SK-N-SH (cell line): ENCODE results near the gene ZNF484. TPM values are rescaled to one million over a fixed set of nuclear protein-coding genes. Genes with fewer than 3 reads are reported as not detected.
"Not testable (repeated sequence)": the region's sequence is repeated elsewhere in the genome, so short reads cannot be mapped to it uniquely, and the experiment has no call there.

Experiments
- CTCF ChIA-PET: fragments of 300-600, 350-600 bp; formaldehyde crosslinking; extraction: SDS; loops from one replicate; lab custom pipeline; 2021; lab: Yijun Ruan, JAX
- POLR2A ChIA-PET: fragments of 350-600 bp; sonication (Branson Sonifier 250); formaldehyde crosslinking; extraction: SDS; loops from one replicate; lab custom pipeline; 2020; ENCODE audit warnings: antibody characterized with exemption, inconsistent platforms; lab: Yijun Ruan, JAX
- DNase-seq: peaks from one replicate; pipeline ENCODE4 v3.0.0; 2012
- H2AFZ ChIP-seq: fragments of 200-600 bp; sonication (generic); 2 replicates; pipeline ENCODE4 v1.8.1; 2016; ENCODE audit warnings: antibody characterized with exemption, mild to moderate bottlenecking, low read depth
- H3F3A ChIP-seq: fragments of 200-600 bp; sonication (generic); replicated peaks from 2 replicates; pipeline ENCODE3; 2016; ENCODE audit warnings: antibody characterized with exemption, mild to moderate bottlenecking; ENCODE audit not compliant: insufficient read depth
- H3K27ac ChIP-seq, 2 experiments: fragments of 200-500 bp in 1 of 2; fragments of 200-600 bp in 1 of 2; sonication (Bioruptor generic) in 1 of 2; sonication (generic), shearing (Covaris generic) in 1 of 2; 2 replicates each; pipeline versions ENCODE4 v1.5.1 to v1.6.1; 2014 to 2016; ENCODE audit warnings: low read depth in 2 of 2, inconsistent platforms in 1 of 2, low read length in 1 of 2, mild to moderate bottlenecking in 1 of 2, mixed read lengths in 1 of 2
- H3K27me3 ChIP-seq: fragments of 200-600 bp; sonication (generic), shearing (Covaris generic); 2 replicates; pipeline ENCODE4 v1.6.1; 2016; ENCODE audit warnings: mixed run types; ENCODE audit not compliant: insufficient read depth
- H3K36me3 ChIP-seq, 2 experiments: fragments of 200-500 bp in 1 of 2; fragments of 200-600 bp in 1 of 2; sonication (Bioruptor generic) in 1 of 2; sonication (generic) in 1 of 2; replicated peaks in 1 of 2; 2 replicates each; pipeline versions ENCODE3 to v1.5.1; 2014 to 2016; ENCODE audit warnings: low read length in 1 of 2, mild to moderate bottlenecking in 1 of 2; ENCODE audit not compliant: insufficient read depth in 2 of 2, control insufficient read depth in 1 of 2
- H3K4me1 ChIP-seq, 2 experiments: fragments of 200-500 bp in 1 of 2; fragments of 200-600 bp in 1 of 2; sonication (Bioruptor generic) in 1 of 2; sonication (generic), shearing (Covaris generic) in 1 of 2; 2 replicates each; pipeline versions ENCODE4 v1.5.1 to v1.6.1; 2014 to 2016; ENCODE audit warnings: low read depth in 1 of 2, low read length in 1 of 2, mixed run types in 1 of 2; ENCODE audit not compliant: insufficient read depth in 2 of 2, control insufficient read depth in 1 of 2
- H3K4me2 ChIP-seq: fragments of 200-600 bp; sonication (generic), shearing (Covaris generic); 2 replicates; pipeline ENCODE4 v1.6.1; 2017; ENCODE audit warnings: mixed run types
- H3K4me3 ChIP-seq, 2 experiments: fragments of 200-500 bp in 1 of 2; fragments of 200-600 bp in 1 of 2; sonication (Bioruptor generic) in 1 of 2; sonication (generic), shearing (Covaris generic) in 1 of 2; 2 replicates each; pipeline versions ENCODE4 v1.5.1 to v1.8.1; 2014 to 2016; ENCODE audit warnings: low read depth in 2 of 2, inconsistent platforms in 1 of 2, low read length in 1 of 2, mild to moderate bottlenecking in 1 of 2, mixed read lengths in 1 of 2, moderate library complexity in 1 of 2
- H3K79me2 ChIP-seq: fragments of 200-600 bp; sonication (generic); 2 replicates; pipeline ENCODE4 v1.8.1; 2017; ENCODE audit warnings: mild to moderate bottlenecking; ENCODE audit not compliant: insufficient read depth
- H3K9ac ChIP-seq: fragments of 200-600 bp; sonication (generic); 2 replicates; pipeline ENCODE4 v1.6.1; 2017; ENCODE audit warnings: mixed run types
- H3K9me2 ChIP-seq: fragments of 200-600 bp; sonication (generic); 2 replicates; pipeline ENCODE4 v1.6.1; 2017; ENCODE audit warnings: mixed run types
- H3K9me3 ChIP-seq: fragments of 200-600 bp; sonication (generic); 2 replicates; pipeline ENCODE4 v1.6.1; 2017; ENCODE audit warnings: mixed run types, mild to moderate bottlenecking, moderate library complexity
- H4K20me1 ChIP-seq: fragments of 200-600 bp; sonication (generic); 2 replicates; pipeline ENCODE4 v1.6.1; 2017; ENCODE audit warnings: mild to moderate bottlenecking, mixed run types; ENCODE audit not compliant: insufficient read depth
- CTCF ChIP-seq: fragments of 200-600 bp; sonication (generic); IDR thresholded peaks from 2 replicates; pipeline ENCODE4 v1.6.1; 2017; ENCODE audit warnings: antibody characterized with exemption, mild to moderate bottlenecking, moderate library complexity
- ELF1 ChIP-seq: IDR thresholded peaks from 2 replicates; pipeline ENCODE4 v1.4.0; 2012
- EP300 ChIP-seq, 2 experiments: IDR thresholded peaks; 2 replicates each; pipeline versions ENCODE4 v1.4.0 to v1.6.1; 2012; ENCODE audit warnings: borderline replicate concordance in 1 of 2, low read depth in 1 of 2, low read length in 1 of 2
- FOSL2 ChIP-seq: IDR thresholded peaks from 2 replicates; pipeline ENCODE4 v1.4.0; 2012; ENCODE audit warnings: low read depth, mild to moderate bottlenecking, moderate library complexity, borderline replicate concordance
- FOXM1 ChIP-seq: IDR thresholded peaks from 2 replicates; pipeline ENCODE4 v1.4.0; 2012; ENCODE audit warnings: low read depth, mild to moderate bottlenecking
- IRF3 ChIP-seq: fragments of 150-350 bp; IDR thresholded peaks from 2 replicates; pipeline ENCODE4 v1.6.1; 2016; ENCODE audit warnings: mild to moderate bottlenecking, low read depth, low read length
- MXI1 ChIP-seq: IDR thresholded peaks from 2 replicates; pipeline ENCODE4 v1.6.1; 2012; ENCODE audit warnings: mild to moderate bottlenecking, low read depth, low read length, improper control_type of control experiment
- NFIC ChIP-seq: IDR thresholded peaks from 2 replicates; pipeline ENCODE4 v1.4.0; 2012; ENCODE audit warnings: borderline replicate concordance
- POLR2AphosphoS5 ChIP-seq: IDR thresholded peaks from 2 replicates; pipeline ENCODE4 v1.6.1; 2012; ENCODE audit warnings: low read depth, low read length
- RCOR1 ChIP-seq: fragments of 150-350 bp; IDR thresholded peaks from 2 replicates; pipeline ENCODE4 v1.6.1; 2017; ENCODE audit warnings: antibody characterized with exemption, low read length
- REST ChIP-seq: IDR thresholded peaks from 2 replicates; pipeline ENCODE4 v1.6.1; 2012; ENCODE audit warnings: mild to moderate bottlenecking, low read depth, low read length, moderate library complexity
- RFX5 ChIP-seq: IDR thresholded peaks from 2 replicates; pipeline ENCODE4 v1.6.1; 2012; ENCODE audit warnings: mild to moderate bottlenecking, improper control_type of control experiment, low read length
- TEAD4 ChIP-seq: IDR thresholded peaks from 2 replicates; pipeline ENCODE4 v1.4.0; 2012; ENCODE audit warnings: mild to moderate bottlenecking, borderline replicate concordance; ENCODE audit not compliant: insufficient read depth
- WGBS: methylation state at CpG from one replicate; pipeline ENCODE4 v1.1.6; 2017; ENCODE audit warnings: low lambda C conversion rate; 5-methylcytosine and 5-hydroxymethylcytosine counted together
- polyA plus RNA-seq, 3 experiments: library from polyadenylated mRNA; depleted of rRNA; stranded (reverse); fragments of >200 nt; gene quantifications; 2 replicates each; pipeline ENCODE4 v1.2.3, GENCODE V29; 2012

ZNF484 gene
- polyA plus RNA-seq, 1 of the 3 experiments (the other 2 are of a cell fraction), result 0.79 TPM

- POLR2A ChIA-PET, result no interaction called here
- no peaks in the 10 kb centered on the region for H3K36me3 ChIP-seq
- no peaks in the 10 kb centered on the region for H4K20me1 ChIP-seq
- H3K4me3 ChIP-seq, result no peak overlapping the region
- 45% methylated on average over 2 of the region's 2 CpGs for WGBS
- no peaks in the 10 kb centered on the region; the same call in 1 of the 2 replicates for H3K27me3 ChIP-seq
- no peaks in the 10 kb centered on the region for H3K79me2 ChIP-seq
- CTCF ChIA-PET, result no interaction called here
- H3K27ac ChIP-seq, result no peak overlapping the region
- no peak for TF ChIP-seq MXI1
- TF ChIP-seq RCOR1, result no peak
- no peak for TF ChIP-seq RFX5
- no peak for TF ChIP-seq TEAD4
- TF ChIP-seq FOSL2, result no peak
- no peak for TF ChIP-seq CTCF
- TF ChIP-seq ELF1, result no peak
- no peak for TF ChIP-seq POLR2AphosphoS5
- no peak overlapping the region for H3K4me2 ChIP-seq
- H3K9me2 ChIP-seq, result no peaks in the 10 kb centered on the region
- H3K9ac ChIP-seq, result no peak overlapping the region
- no peaks in the 10 kb centered on the region for H3F3A ChIP-seq
- no peaks in the 10 kb centered on the region for H3K9me3 ChIP-seq
- no peak for DNase-seq
- H3K4me1 ChIP-seq, result no peaks in the 10 kb centered on the region
- H2AFZ ChIP-seq, result no peak overlapping the region
These were observed 12.9 kb upstream of the ZNF484 start for GRCh38 chr9:92890761-92891160.

GRCh38 chr9:92887880-92888338, 10.1 kb upstream of the ZNF484 start:
- H3K36me3 ChIP-seq, result no peaks in the 10 kb centered on the region
- H3F3A ChIP-seq, result no peaks in the 10 kb centered on the region
- DNase-seq, result no peak
- H3K9ac ChIP-seq, result no peak overlapping the region
- no peak overlapping the region for H3K27ac ChIP-seq
- POLR2A ChIA-PET, result no interaction called here
- no peaks in the 10 kb centered on the region for H3K9me3 ChIP-seq
- CTCF ChIA-PET, result no interaction called here
- H2AFZ ChIP-seq, result no peak overlapping the region
- no peaks in the 10 kb centered on the region for H3K79me2 ChIP-seq
- H3K9me2 ChIP-seq, result no peaks in the 10 kb centered on the region
- no peak overlapping the region for H3K4me3 ChIP-seq
- H3K4me1 ChIP-seq, result no peaks in the 10 kb centered on the region
- 43% methylated on average over 5 of the region's 5 CpGs for whole genome bisulfite sequencing
- H3K27me3 ChIP-seq, result no peaks in the 10 kb centered on the region; the same call in 1 of the 2 replicates
- TF ChIP-seq FOXM1 (no peak), EP300 (IDR thresholded peaks at IDR 0.05; ENCODE audit: borderline replicate concordance in 1 of 2, low read depth in 1 of 2, low read length in 1 of 2) (no peak), REST (no peak), NFIC (no peak), ELF1 (no peak), IRF3 (no peak)
- no peaks in the 10 kb centered on the region for H4K20me1 ChIP-seq
- H3K4me2 ChIP-seq, result no peak overlapping the region

- H3K79me2 ChIP-seq, H3K36me3 ChIP-seq, H3F3A ChIP-seq, H3K4me3 ChIP-seq, CTCF ChIA-PET, H2AFZ ChIP-seq, POLR2A ChIA-PET, H3K9me2 ChIP-seq, H3K27me3 ChIP-seq, H3K9me3 ChIP-seq, H3K9ac ChIP-seq, H3K27ac ChIP-seq, H3K4me1 ChIP-seq, DNase-seq, H4K20me1 ChIP-seq, H3K4me2 ChIP-seq: not testable (repeated sequence)
- WGBS, result 32% methylated on average over 4 of the region's 8 CpGs
These were observed 9.2 kb upstream of the ZNF484 start for GRCh38 chr9:92886846-92887610.
